ENCODE results near the gene OLIG3. TPM values are rescaled to one million over a fixed set of nuclear protein-coding genes. Genes with fewer than 3 reads are reported as not detected.

Gene OLIG3
- total RNA-seq, 2 experiments from 2014 or later = not detected

GRCh38 chr6:137486416-137486815, 7.8 kb downstream of the OLIG3 start:
- Mint-ChIP-seq H3K27me3 (peaks cover 84% of the 10 kb centered on the region), H3K4me3 (no peak overlapping the region), H3K27ac (no peak overlapping the region), H3K9me3 (no peaks in the 10 kb centered on the region), H3K36me3 (ENCODE audit: low read depth) (no peaks in the 10 kb centered on the region), H3K4me1 (ENCODE audit: low read depth) (peaks cover 30% of the 10 kb centered on the region)
- peaks cover 75 to 88% of the 10 kb centered on the region in 2 experiments for H3K27me3 ChIP-seq (ENCODE audit: control insufficient read depth in 1 of 2, insufficient read depth in 2 of 2, low read length in 2 of 2)
- no peaks in the 10 kb centered on the region for H3K36me3 ChIP-seq (ENCODE audit: insufficient read depth, low read length)
- H3K27ac ChIP-seq (ENCODE audit: low read depth in 1 of 2, low read length in 2 of 2) = no peak overlapping the region
- intact Hi-C loops (cut with DNase I, micrococcal nuclease) = no loop called here
- H3K4me1 ChIP-seq (ENCODE audit: insufficient read depth, low read length) = peaks cover 30% of the 10 kb centered on the region
- peaks cover 11 to 28% of the 10 kb centered on the region in 2 experiments for H3K9me3 ChIP-seq (ENCODE audit: control insufficient read depth in 1 of 2, insufficient read depth in 1 of 2, low read length in 2 of 2)
- no peak for ATAC-seq (ENCODE audit: poor library complexity)
- ChIA-PET POLR2A (no interaction called here), CTCF (no interaction called here)
- no peak for DNase-seq
- no peak overlapping the region for H3K4me3 ChIP-seq (ENCODE audit: low read length)
- no peak for TF ChIP-seq CTCF (IDR thresholded peaks at IDR 0.05)

- ChIA-PET CTCF (no interaction called here), POLR2A (no interaction called here)
- peaks cover 0 to 5% of the 10 kb centered on the region in 2 experiments for H3K9me3 ChIP-seq (ENCODE audit: control insufficient read depth in 1 of 2, insufficient read depth in 1 of 2, low read length in 2 of 2)
- no peak overlapping the region for H3K27ac Mint-ChIP-seq
- no peaks in the 10 kb centered on the region for H3K36me3 ChIP-seq (ENCODE audit: insufficient read depth, low read length)
- no peak for DNase-seq
- no peaks in the 10 kb centered on the region for H3K4me1 Mint-ChIP-seq (ENCODE audit: low read depth)
- ATAC-seq (ENCODE audit: poor library complexity) = no peak
- no peak for TF ChIP-seq CTCF (IDR thresholded peaks at IDR 0.05)
- H3K27ac ChIP-seq (ENCODE audit: low read depth in 1 of 2, low read length in 2 of 2) = no peak overlapping the region
- no peak overlapping the region for H3K4me3 ChIP-seq (ENCODE audit: low read length)
- H3K36me3 Mint-ChIP-seq (ENCODE audit: low read depth) = no peaks in the 10 kb centered on the region
- H3K4me3 Mint-ChIP-seq = no peak overlapping the region
- peaks cover 73% of the 10 kb centered on the region for H3K27me3 Mint-ChIP-seq
- H3K9me3 Mint-ChIP-seq = no peaks in the 10 kb centered on the region
- intact Hi-C loops (cut with DNase I, micrococcal nuclease) = no loop called here
- no peaks in the 10 kb centered on the region for H3K4me1 ChIP-seq (ENCODE audit: insufficient read depth, low read length)
- peaks cover 20 to 28% of the 10 kb centered on the region in 2 experiments for H3K27me3 ChIP-seq (ENCODE audit: control insufficient read depth in 1 of 2, insufficient read depth in 2 of 2, low read length in 2 of 2)
Observed at GRCh38 chr6:137480431-137480830, 13.8 kb downstream of the OLIG3 start.

GRCh38 chr6:137475103-137475502, 19.1 kb downstream of the OLIG3 start:
- Histone ChIP-seq H3K9me3 (ENCODE audit: control insufficient read depth in 1 of 2, insufficient read depth in 1 of 2, low read length in 2 of 2) (no peaks in the 10 kb centered on the region), H3K27me3 (ENCODE audit: control insufficient read depth in 1 of 2, insufficient read depth in 2 of 2, low read length in 2 of 2) (peaks cover 0 to 4% of the 10 kb centered on the region in 2 experiments), H3K36me3 (ENCODE audit: insufficient read depth, low read length) (no peaks in the 10 kb centered on the region), H3K27ac (ENCODE audit: low read depth in 1 of 2, low read length in 2 of 2) (no peak overlapping the region), H3K4me3 (ENCODE audit: low read length) (no peak overlapping the region), H3K4me1 (ENCODE audit: insufficient read depth, low read length) (no peaks in the 10 kb centered on the region)
- ChIA-PET CTCF (interaction anchor here (0.7 kb wide), 1 partner anchor 166 kb away, joined by 3 read pairs; no protein-coding TSS in a partner anchor), POLR2A (interaction anchor here (0.7 kb wide), 1 partner anchor 118 kb away, joined by 3 read pairs; no protein-coding TSS in a partner anchor)
- H3K36me3 Mint-ChIP-seq (ENCODE audit: low read depth) = no peaks in the 10 kb centered on the region
- H3K9me3 Mint-ChIP-seq = no peaks in the 10 kb centered on the region
- H3K4me3 Mint-ChIP-seq = no peak overlapping the region
- H3K27ac Mint-ChIP-seq = no peak overlapping the region
- TF ChIP-seq CTCF (IDR thresholded peaks at IDR 0.05) = peak; percentile 48
- H3K4me1 Mint-ChIP-seq (ENCODE audit: low read depth) = no peaks in the 10 kb centered on the region
- no peak for ATAC-seq (ENCODE audit: poor library complexity)
- peak in 3 of 14 experiments; percentile 31 to 38 (median 31) for DNase-seq
- intact Hi-C loops (cut with DNase I, micrococcal nuclease) = loop anchor here (1.0 to 5.0 kb wide), 3 partner anchors 114 to 167 kb away; no protein-coding TSS in a partner anchor
- H3K27me3 Mint-ChIP-seq = peaks cover 51% of the 10 kb centered on the region

Data from CD4-positive, alpha-beta T cell (primary cell).